Duodenal mucosa (tissue), 2 donors: ENCODE results near the gene NOTCH1.
A peak's percentile ranks its signal among the peaks of the same experiment; 100 is the strongest.

Source experiments
- H3K27ac ChIP-seq: one replicate; pipeline ENCODE4 v1.7.0; 2013; ENCODE audit warnings: low read depth, low read length
- H3K27me3 ChIP-seq, 2 donors: one replicate each; pipeline ENCODE4 v1.7.0; 2013; ENCODE audit warnings: low read length in 2 of 2, control low read depth in 1 of 2; ENCODE audit not compliant: insufficient read depth in 2 of 2, control insufficient read depth in 1 of 2
- H3K36me3 ChIP-seq, 2 donors: one replicate each; pipeline ENCODE4 v1.7.0; 2013; ENCODE audit warnings: low read length in 2 of 2, control low read depth in 1 of 2; ENCODE audit not compliant: insufficient read depth in 2 of 2, control insufficient read depth in 1 of 2
- H3K4me1 ChIP-seq, 2 donors: one replicate each; pipeline ENCODE4 v1.7.0; 2013; ENCODE audit warnings: low read length in 2 of 2, control low read depth in 1 of 2; ENCODE audit not compliant: insufficient read depth in 2 of 2, control insufficient read depth in 1 of 2
- H3K4me3 ChIP-seq, 2 donors: one replicate each; pipeline ENCODE4 v1.7.0; 2013; ENCODE audit warnings: low read length in 2 of 2, low read depth in 1 of 2
- H3K9ac ChIP-seq, 2 donors: one replicate each; pipeline ENCODE4 v1.7.0; 2013; ENCODE audit warnings: low read length in 2 of 2, low read depth in 1 of 2
- H3K9me3 ChIP-seq, 2 donors: one replicate each; pipeline ENCODE4 v1.7.0; 2013; ENCODE audit warnings: low read length in 2 of 2, control low read depth in 1 of 2; ENCODE audit not compliant: control insufficient read depth in 1 of 2

The NOTCH1 gene

DNA sequence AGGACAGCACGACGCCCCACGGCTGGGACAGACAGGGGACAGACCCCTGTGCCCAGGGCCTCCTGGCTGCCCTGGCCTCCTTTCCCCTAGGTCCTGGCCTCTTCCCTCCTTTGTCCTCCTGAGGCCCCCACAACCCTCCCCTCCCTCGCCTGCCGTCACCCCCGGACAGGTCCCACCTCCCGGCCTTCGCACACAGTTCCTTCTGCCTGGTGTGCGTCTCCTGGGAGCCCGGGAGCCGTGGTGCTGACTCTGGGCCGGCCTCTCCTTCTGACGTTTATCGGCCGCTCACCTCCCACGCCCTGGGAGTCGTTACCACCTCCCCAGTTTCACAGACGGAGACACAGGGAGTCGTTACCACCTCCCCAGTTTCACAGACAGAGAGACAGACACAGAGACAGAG is 25.1 kb upstream of the NOTCH1 start:
- H3K36me3 ChIP-seq: no peaks in the 10 kb centered on the region
- peaks cover 0 to 11% of the 10 kb centered on the region in 2 donors for H3K4me1 ChIP-seq
- no peak overlapping the region for H3K27ac ChIP-seq
- H3K27me3 ChIP-seq: no peaks in the 10 kb centered on the region
- H3K9me3 ChIP-seq: no peaks in the 10 kb centered on the region
- no peak overlapping the region for H3K9ac ChIP-seq
- H3K4me3 ChIP-seq: no peak overlapping the region

DNA sequence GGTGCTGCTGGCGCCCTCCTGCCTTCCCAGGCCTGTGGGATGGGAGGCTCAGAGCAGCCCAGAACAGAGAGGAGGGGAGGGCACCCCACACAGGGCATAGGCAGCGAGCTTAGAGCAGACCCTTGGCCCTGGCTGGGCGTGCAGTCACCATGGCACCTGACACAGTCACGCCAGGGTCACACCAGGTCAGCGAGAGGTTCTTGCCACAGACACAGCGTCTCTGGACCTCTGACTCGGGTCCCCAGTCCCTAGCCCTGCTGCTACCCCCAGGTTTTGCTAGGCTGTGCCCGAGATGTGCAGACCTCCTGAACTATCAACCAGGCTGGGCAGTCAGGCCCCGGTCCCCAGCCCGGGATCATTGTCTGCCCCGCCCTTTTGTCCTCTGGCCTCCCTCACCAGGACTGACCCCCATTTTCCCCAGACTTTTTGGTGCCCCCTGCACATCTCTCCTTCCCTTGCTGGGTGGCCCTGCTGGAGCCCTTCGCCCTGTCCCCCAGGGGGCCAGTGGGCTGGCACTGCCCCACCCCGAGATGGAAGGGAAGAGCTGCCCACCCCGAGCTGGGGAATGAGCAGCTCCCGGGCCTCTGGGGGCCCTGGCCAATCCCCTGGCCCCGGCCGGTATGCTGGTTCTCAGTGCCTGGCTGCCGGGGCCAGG is 24.5 kb upstream of the NOTCH1 start:
- Histone ChIP-seq H3K9me3 (no peaks in the 10 kb centered on the region), H3K4me1 (peaks cover 0 to 14% of the 10 kb centered on the region in 2 donors), H3K27ac (no peak overlapping the region), H3K36me3 (no peaks in the 10 kb centered on the region), H3K27me3 (no peaks in the 10 kb centered on the region), H3K4me3 (no peak overlapping the region), H3K9ac (no peak overlapping the region)

DNA sequence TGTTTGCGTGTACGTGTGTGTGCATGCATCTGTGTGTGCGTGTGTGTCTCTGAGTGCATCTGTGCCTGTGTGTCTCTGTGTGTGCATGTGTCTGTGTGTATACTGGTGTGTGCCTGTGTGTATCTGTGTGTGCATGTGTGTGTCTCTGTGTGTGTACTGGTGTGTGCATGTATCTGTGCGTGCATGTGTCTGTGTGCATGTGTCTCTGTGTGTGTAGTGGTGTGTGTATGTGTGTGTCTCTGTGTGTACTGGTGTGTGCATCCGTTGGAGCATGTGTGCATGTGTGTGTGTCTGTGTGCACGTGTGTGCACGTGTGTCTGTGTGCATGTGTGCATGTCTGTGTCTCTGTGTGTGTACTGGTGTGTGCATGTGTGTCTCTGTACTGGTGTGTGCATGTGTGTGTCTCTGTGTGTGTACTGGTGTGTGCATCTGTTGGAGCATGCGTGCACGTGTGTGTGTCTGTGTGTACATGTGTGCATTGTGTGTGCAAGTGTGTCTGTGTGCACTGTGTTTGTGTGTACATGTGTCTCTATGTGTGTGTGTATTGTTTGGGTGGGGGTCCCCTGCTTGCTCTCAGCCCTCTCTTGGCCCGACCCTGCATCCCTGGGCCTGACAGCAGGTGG is 23.8 kb upstream of the NOTCH1 start:
- H3K36me3 ChIP-seq: no peaks in the 10 kb centered on the region
- H3K9ac ChIP-seq: no peak overlapping the region
- H3K9me3 ChIP-seq: no peaks in the 10 kb centered on the region
- H3K27me3 ChIP-seq: no peaks in the 10 kb centered on the region
- no peak overlapping the region for H3K4me3 ChIP-seq
- peaks cover 0 to 19% of the 10 kb centered on the region in 2 donors for H3K4me1 ChIP-seq
- no peak overlapping the region for H3K27ac ChIP-seq

DNA sequence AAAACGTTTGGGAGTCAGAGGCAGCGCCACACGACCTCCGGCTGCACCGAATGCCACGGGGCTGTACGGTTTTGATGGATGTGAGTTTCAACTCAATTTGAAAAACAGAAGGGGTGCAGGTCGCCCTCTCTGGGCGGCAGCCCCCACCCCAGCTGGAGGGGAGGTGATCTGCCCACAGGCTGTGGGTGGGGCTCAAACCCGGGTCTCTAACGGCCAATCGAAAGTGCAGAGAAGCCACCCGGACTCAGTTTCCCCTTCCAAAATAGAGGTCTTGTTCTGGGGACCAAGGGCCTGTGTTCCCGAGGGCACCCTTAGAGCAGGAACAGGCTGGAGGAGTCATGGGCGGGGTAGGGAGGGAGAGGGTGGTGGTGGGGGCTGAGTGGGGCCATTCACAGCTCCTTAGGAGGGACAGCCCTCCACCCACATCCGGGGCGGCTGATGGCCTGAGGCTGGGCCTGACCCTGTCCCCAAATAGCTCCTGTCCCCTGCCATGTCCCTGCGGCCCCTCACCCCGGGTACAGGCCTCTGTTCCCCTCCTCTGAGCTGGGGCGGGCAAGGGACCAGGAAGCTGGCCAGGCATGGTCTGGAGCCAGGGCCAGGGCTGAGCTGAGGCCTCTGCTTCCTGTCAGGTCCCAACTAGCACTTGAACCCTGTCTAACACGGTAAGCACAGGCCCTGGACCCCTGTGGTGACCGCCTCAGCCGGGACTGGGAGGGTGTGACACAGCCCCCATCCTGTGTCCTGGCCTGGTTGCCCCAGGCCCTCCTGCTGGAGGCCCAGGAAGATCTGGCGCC is 22.6 kb upstream of the NOTCH1 start:
- no peaks in the 10 kb centered on the region for H3K9me3 ChIP-seq
- peaks cover 7 to 30% of the 10 kb centered on the region in 2 donors for H3K4me1 ChIP-seq
- no peak overlapping the region for H3K9ac ChIP-seq
- H3K27ac ChIP-seq: no peak overlapping the region
- no peaks in the 10 kb centered on the region for H3K27me3 ChIP-seq
- H3K36me3 ChIP-seq: no peaks in the 10 kb centered on the region
- no peak overlapping the region for H3K4me3 ChIP-seq

DNA sequence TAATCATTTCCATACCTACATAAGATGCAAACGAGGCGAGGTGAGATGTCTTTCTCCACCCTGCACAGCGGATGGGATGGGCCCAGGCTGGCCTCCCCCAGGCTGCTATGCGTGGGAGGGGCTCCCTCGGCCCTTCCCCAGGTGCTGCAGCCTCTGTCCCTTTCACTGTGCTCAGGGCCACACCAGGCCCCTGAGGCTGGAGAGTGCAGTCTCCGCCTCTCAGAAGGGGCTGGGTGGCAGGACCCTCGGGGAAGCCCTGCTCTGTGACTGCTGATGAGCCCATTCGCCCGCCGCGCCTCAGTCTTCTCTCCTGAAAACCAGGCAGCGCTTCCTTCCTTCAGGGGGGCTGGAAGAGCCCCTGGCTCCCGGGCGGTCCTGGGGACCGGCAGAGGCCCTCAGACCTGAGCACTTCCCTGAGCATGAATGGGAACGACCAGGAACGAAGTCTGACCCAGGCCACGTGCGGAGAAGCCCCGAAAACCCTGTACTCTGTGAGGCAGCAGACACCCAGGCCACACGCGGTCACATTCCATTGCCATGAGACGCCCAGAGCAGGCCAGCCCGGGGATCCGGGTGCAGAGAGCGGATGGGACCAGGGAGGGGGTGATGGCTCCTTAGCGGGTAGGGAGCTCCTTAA is 21.9 kb upstream of the NOTCH1 start:
- H3K9ac ChIP-seq: no peak overlapping the region

DNA sequence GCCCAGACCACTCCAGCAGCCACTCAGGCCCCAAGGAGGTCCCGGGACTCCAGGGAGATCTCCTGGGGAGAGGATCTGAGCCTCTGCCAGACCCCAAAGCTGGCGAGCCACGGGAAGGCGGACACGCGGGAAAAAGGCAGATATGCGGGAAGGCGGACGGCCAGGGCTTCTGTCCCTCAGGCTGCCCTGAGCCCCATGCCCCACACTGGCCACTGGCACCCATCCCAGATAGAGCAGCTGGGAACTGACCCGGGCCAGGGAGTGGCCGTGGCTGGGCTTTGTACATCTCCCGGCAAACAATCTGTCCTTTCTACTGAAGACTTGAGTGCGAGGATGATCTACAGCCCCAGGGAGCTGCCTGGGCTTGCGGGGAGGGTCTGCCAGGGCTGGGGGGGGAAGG is 21.1 kb upstream of the NOTCH1 start:
- Histone ChIP-seq H3K36me3 (no peaks in the 10 kb centered on the region), H3K4me3 (no peak overlapping the region), H3K27me3 (no peaks in the 10 kb centered on the region), H3K9ac (no peak overlapping the region), H3K4me1 (peaks cover 7 to 30% of the 10 kb centered on the region in 2 donors), H3K9me3 (no peaks in the 10 kb centered on the region), H3K27ac (no peak overlapping the region)

More for the DNA sequence above, 21.9 kb upstream of the NOTCH1 start:
- Histone ChIP-seq H3K27me3 (no peaks in the 10 kb centered on the region), H3K9me3 (no peaks in the 10 kb centered on the region), H3K27ac (no peak overlapping the region), H3K4me1 (peaks cover 7 to 30% of the 10 kb centered on the region in 2 donors), H3K4me3 (no peak overlapping the region), H3K36me3 (no peaks in the 10 kb centered on the region)

DNA sequence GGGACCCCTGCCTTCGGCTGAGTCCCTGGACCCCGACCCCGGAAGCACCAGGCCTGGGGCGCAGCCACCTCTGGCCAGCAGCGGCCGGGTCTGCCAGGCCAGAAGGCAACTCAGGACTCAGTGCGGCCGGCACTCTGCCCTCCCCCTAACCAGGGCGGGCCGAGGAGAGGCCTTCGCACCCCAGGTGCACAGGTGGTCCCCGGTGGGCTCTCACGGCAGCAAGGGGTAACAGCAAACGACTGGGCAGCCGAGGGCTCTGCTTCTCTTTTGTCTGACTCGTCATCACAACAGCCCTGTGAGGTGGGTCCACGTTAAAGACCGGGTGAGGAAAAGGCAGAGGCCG is 20.7 kb upstream of the NOTCH1 start:
- Histone ChIP-seq H3K9ac (no peak overlapping the region), H3K27ac (peak overlapping the region; percentile 33), H3K27me3 (no peaks in the 10 kb centered on the region), H3K4me3 (no peak overlapping the region), H3K4me1 (peaks cover 7 to 30% of the 10 kb centered on the region in 2 donors), H3K9me3 (no peaks in the 10 kb centered on the region), H3K36me3 (no peaks in the 10 kb centered on the region)

DNA sequence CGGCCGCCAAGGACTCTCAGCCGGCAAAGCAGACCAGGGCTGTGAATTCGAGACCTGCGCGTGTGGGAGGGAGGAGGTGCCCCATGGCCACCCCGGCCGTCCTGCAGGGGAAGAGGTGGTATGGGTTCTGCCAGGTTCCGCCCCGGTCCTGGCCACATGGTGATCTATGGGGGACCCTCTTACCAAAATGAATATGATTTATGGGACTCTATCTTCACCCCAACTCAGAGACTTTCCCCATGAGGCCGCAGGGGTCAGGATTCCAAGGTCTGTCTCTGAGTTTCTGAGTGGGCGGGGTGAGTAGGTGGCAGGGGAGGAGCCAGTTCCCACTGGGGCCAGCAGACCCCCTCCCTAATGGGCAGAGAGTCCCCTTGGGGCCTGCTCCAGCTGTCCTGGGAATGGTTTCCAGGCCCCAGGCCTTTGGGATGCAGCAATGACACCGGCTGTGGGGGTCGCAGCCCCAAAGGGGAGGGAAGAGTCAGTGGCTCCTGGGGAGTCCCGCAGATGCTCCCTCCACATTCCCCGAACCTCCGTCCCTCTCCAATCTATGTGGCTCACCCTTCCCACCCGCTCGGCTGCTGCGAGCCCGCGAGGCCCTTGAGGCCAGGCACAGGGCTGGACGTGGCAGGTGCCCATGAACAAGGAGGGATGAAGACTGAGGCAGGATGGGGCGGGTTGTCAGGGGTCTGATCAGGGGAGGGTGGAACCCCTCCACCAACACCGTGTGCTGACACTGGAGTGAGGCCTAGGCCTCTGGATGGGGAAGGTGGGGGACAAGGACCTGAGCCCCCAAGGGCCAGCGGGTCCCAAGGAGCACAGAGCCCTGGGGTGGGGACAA is 20.1 kb upstream of the NOTCH1 start:
- no peaks in the 10 kb centered on the region for H3K27me3 ChIP-seq
- H3K36me3 ChIP-seq: no peaks in the 10 kb centered on the region
- no peak overlapping the region for H3K9ac ChIP-seq
- no peaks in the 10 kb centered on the region for H3K9me3 ChIP-seq
- H3K4me1 ChIP-seq: peaks cover 7 to 30% of the 10 kb centered on the region in 2 donors
- no peak overlapping the region for H3K4me3 ChIP-seq
- peak overlapping the region; percentile 33 for H3K27ac ChIP-seq

DNA sequence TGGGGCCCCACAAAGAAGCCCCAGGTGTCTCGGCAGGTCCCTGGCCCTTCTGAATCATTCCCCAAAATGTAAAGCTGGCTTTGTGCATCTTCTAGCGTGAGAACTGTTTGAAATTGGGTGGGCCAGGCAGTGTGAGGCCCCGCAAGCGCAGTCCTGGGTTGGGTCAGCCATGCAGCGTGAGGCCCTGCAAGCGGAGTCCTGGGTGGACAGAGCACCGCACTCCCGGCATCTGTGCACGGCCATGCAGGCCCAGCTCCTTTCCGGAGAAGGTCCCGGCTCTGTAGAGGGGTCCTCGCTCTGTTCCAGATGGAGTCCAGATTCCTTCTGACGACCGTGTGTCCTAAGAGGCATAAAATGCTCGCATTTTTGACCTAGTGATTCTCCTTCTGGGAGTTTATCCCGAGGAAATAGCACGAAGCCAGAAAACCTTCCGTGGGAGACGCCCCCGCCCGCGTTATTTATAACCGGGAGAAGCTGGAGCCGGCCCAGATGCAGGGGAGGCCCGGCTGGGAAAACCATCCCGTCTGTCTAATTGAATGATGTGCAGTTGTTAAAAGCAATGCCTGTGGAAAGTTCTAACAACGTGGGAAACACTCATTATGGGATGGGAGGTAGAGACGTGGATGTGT is 19.4 kb upstream of the NOTCH1 start:
- Histone ChIP-seq H3K9me3 (no peaks in the 10 kb centered on the region), H3K4me1 (peaks cover 7 to 30% of the 10 kb centered on the region in 2 donors), H3K36me3 (no peaks in the 10 kb centered on the region), H3K4me3 (no peak overlapping the region), H3K9ac (no peak overlapping the region), H3K27me3 (no peaks in the 10 kb centered on the region), H3K27ac (peak overlapping the region; percentile 39)
